ENCODE measurements around the gene SEC24B. TPM values are rescaled to one million over a fixed set of nuclear protein-coding genes. Genes with fewer than 3 reads are reported as not detected.

SEC24B gene
- total RNA-seq, 1 experiment from 2014 or later = 17.6 TPM

DNA sequence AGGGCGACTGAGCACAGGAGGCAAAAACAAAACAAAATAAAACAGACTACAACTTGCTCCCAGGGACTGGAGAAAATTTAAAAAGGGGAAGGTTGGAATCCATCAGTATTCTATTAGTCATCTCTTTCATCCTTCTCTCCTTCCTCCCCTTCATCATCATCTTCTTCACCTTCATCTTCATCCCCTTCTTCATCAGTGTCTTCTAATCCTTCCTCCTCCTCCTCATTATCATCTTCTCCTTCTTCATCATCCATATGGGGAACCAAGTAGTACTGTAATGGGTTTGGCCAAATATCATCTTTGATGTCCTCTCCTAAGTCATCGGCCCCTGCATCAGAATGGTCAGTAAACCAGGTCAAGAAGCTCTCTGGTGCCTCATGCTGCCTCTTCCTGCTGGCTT lies 119.5 kb downstream of the SEC24B start:
- in situ Hi-C loops (cut with HindIII; ENCODE audit: low pct_unique_long_range_greater_than_20kb, low sequenced_read_pairs) = no loop called here
- ATAC-seq = no peak
- no peak overlapping the region for H3K27ac ChIP-seq (ENCODE audit: low read length)
- no peaks in the 10 kb centered on the region for H3K27me3 ChIP-seq (ENCODE audit: control insufficient read depth, insufficient read depth, low read length)
- intact Hi-C loops (cut with micrococcal nuclease; ENCODE audit: unreplicated experiment) = no loop called here
- POLR2A ChIA-PET = no interaction called here
- H3K4me1 ChIP-seq (ENCODE audit: control insufficient read depth, insufficient read depth, low read length) = no peaks in the 10 kb centered on the region
- TF ChIP-seq, protein P1, sequence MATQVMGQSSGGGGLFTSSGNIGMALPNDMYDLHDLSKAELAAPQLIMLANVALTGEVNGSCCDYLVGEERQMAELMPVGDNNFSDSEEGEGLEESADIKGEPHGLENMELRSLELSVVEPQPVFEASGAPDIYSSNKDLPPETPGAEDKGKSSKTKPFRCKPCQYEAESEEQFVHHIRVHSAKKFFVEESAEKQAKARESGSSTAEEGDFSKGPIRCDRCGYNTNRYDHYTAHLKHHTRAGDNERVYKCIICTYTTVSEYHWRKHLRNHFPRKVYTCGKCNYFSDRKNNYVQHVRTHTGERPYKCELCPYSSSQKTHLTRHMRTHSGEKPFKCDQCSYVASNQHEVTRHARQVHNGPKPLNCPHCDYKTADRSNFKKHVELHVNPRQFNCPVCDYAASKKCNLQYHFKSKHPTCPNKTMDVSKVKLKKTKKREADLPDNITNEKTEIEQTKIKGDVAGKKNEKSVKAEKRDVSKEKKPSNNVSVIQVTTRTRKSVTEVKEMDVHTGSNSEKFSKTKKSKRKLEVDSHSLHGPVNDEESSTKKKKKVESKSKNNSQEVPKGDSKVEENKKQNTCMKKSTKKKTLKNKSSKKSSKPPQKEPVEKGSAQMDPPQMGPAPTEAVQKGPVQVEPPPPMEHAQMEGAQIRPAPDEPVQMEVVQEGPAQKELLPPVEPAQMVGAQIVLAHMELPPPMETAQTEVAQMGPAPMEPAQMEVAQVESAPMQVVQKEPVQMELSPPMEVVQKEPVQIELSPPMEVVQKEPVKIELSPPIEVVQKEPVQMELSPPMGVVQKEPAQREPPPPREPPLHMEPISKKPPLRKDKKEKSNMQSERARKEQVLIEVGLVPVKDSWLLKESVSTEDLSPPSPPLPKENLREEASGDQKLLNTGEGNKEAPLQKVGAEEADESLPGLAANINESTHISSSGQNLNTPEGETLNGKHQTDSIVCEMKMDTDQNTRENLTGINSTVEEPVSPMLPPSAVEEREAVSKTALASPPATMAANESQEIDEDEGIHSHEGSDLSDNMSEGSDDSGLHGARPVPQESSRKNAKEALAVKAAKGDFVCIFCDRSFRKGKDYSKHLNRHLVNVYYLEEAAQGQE (IDR thresholded peaks at IDR 0.05; ENCODE audit: insufficient read depth in 1 of 2, low read depth in 2 of 2, low read length in 1 of 2) = no peak
- TF ChIP-seq, protein P2, sequence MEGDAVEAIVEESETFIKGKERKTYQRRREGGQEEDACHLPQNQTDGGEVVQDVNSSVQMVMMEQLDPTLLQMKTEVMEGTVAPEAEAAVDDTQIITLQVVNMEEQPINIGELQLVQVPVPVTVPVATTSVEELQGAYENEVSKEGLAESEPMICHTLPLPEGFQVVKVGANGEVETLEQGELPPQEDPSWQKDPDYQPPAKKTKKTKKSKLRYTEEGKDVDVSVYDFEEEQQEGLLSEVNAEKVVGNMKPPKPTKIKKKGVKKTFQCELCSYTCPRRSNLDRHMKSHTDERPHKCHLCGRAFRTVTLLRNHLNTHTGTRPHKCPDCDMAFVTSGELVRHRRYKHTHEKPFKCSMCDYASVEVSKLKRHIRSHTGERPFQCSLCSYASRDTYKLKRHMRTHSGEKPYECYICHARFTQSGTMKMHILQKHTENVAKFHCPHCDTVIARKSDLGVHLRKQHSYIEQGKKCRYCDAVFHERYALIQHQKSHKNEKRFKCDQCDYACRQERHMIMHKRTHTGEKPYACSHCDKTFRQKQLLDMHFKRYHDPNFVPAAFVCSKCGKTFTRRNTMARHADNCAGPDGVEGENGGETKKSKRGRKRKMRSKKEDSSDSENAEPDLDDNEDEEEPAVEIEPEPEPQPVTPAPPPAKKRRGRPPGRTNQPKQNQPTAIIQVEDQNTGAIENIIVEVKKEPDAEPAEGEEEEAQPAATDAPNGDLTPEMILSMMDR (IDR thresholded peaks at IDR 0.05) = no peak
- TF ChIP-seq TCF7L2 (IDR thresholded peaks at IDR 0.05; ENCODE audit: low read depth, low read length) = no peak
- TF ChIP-seq SIN3A (IDR thresholded peaks at IDR 0.05; ENCODE audit: borderline replicate concordance, insufficient read depth, low read depth, low read length) = no peak
- TF ChIP-seq POLR2AphosphoS5 (IDR thresholded peaks at IDR 0.05; ENCODE audit: low read depth, low read length) = no peak
- CTCF ChIA-PET = no interaction called here
- H3K4me3 ChIP-seq (ENCODE audit: low read depth in 2 of 2, low read length in 2 of 2) = no peak overlapping the region
- no peaks in the 10 kb centered on the region for H3K9me3 ChIP-seq (ENCODE audit: control insufficient read depth, insufficient read depth, low read depth, low read length)
- H3K36me3 ChIP-seq (ENCODE audit: control insufficient read depth, insufficient read depth, low read length) = no peaks in the 10 kb centered on the region
- BruUV-seq (replicated peaks) = no TSS peak
- no peak for DNase-seq (ENCODE audit: low read depth, low spot score)

DNA sequence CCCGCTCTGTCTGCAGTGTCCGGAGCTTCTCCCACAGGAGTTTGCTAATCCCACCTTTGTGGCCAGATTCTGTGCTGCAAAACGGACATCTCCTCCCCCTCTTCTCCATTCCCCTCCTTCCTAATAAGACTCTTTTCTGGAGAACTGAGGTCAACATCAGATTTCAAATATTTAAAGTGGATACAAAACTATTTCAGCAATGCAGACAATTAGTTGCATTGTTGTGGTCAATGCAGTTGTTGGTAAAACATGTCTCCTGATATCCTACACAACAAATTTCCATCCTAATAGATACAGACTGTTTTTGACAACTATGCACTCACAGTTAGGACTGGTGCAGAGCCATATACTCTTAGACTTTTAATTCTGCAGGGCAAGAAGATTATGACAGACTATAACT lies 121.4 kb downstream of the SEC24B start:
- ChIA-PET POLR2A (interaction anchor here (0.6 kb wide), 1 partner anchor 110 kb away, joined by 11 read pairs; no protein-coding TSS in a partner anchor), CTCF (no interaction called here)
- Histone ChIP-seq H3K27ac (ENCODE audit: low read length) (no peak overlapping the region), H3K4me3 (ENCODE audit: low read depth in 2 of 2, low read length in 2 of 2) (no peak overlapping the region), H3K36me3 (ENCODE audit: control insufficient read depth, insufficient read depth, low read length) (no peaks in the 10 kb centered on the region), H3K4me1 (ENCODE audit: control insufficient read depth, insufficient read depth, low read length) (no peaks in the 10 kb centered on the region; the same call in 1 of the 2 replicates), H3K27me3 (ENCODE audit: control insufficient read depth, insufficient read depth, low read length) (no peaks in the 10 kb centered on the region), H3K9me3 (ENCODE audit: control insufficient read depth, insufficient read depth, low read depth, low read length) (no peaks in the 10 kb centered on the region)
- ATAC-seq (no peak), DNase-seq (ENCODE audit: low read depth, low spot score) (no peak)
- intact Hi-C loops (cut with micrococcal nuclease; ENCODE audit: unreplicated experiment) = no loop called here
- no TSS peak for BruUV-seq (replicated peaks)
- TF ChIP-seq, protein P1 (IDR thresholded peaks at IDR 0.05; ENCODE audit: insufficient read depth in 1 of 2, low read depth in 2 of 2, low read length in 1 of 2) = no peak
- TF ChIP-seq TCF7L2 (IDR thresholded peaks at IDR 0.05; ENCODE audit: low read depth, low read length) (no peak), SIN3A (IDR thresholded peaks at IDR 0.05; ENCODE audit: borderline replicate concordance, insufficient read depth, low read depth, low read length) (no peak), POLR2AphosphoS5 (IDR thresholded peaks at IDR 0.05; ENCODE audit: low read depth, low read length) (no peak)
- TF ChIP-seq, protein P2 (IDR thresholded peaks at IDR 0.05) = no peak
- in situ Hi-C loops (cut with HindIII; ENCODE audit: low pct_unique_long_range_greater_than_20kb, low sequenced_read_pairs) = no loop called here

All from Panc1 (cell line).